GM21515 (cell line): Measurements from ENCODE around the gene RAPSN.

Experiments used
- ATAC-seq: cut with Tn5 transposase; IDR thresholded peaks from one replicate; pipeline ENCODE4 v1.9.1; 2021; ENCODE audit not compliant: unreplicated experiment

RAPSN gene

DNA sequence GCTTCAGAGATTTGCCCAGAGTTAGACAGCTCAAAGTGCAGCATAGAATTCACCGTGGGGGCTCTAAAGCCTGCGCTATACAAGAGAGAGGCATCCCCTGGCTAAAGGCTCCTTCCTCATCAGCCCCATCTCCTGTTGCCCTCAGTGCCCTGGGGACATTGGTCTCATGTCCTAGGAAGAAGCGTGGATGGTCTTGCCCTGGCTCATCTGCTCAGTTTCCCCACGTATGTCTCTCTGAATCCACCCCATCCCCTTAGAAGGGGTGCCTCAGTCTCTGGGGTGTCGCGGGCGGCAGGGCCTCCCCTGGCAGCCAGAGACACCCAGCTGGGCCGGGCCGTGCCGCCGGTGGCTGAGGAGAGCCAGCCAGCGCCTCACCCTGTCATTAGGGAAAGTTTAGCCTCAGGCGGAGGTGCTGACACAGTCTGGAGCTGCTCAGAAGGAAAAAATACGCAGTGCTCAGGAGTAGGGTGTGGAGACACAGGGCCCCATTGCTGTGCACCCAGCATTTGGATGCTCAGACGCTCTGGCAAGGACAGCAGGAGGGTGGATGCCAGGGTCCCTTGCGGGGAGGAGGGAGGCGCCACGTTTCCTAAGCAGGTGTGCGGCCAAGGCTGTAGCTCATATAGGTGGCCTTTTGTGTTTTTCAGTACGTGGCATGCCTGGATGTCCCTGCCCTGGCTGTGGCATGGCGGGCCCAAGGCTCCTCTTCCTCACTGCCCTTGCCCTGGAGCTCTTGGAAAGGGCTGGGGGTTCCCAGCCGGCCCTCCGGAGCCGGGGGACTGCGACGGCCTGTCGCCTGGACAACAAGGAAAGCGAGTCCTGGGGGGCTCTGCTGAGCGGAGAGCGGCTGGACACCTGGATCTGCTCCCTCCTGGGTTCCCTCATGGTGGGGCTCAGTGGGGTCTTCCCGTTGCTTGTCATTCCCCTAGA is 39.2 kb downstream of the RAPSN start:
- ATAC-seq = no peak

DNA sequence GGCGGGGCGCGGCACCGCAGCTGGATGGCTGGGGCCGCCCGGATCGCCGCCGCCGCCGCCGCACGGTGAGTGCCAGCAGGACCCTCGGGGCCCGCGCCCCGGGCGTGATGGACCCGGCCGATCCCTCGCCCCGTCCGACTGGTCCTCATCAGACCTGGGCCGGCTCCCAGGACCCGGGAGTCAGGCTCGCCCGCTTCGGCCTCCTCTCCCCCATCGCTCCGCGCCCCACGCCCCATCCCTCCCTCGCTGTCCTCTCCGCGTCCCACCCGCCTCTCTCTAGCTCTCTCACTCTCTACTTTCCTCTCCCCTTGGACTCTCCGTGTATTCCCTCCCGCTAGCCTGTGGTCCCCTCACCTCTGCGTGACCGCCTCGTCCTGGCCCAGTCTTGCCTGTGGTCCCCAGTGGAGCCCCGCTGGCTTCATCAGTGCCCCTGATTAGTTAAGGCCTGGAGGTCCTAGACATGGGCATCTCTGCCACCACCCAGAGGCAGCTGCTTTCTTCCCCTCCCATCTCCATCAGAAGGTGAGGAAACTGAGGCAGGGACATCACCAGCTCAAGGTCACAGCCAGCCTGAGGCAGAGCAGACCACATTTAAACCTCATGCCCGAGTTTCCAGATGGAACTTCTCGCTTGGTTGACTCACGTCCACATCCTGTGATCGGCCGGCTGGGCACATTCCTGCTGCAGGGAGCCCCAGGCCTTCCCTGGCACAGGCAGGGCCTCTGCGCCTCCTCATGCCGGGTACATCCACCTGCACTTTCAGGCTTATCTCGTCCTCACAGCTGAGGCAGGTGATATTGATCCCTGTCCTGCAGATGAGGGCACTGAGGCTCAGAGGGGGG is 40.1 kb downstream of the RAPSN start:
- peak; percentile 12 for ATAC-seq

DNA sequence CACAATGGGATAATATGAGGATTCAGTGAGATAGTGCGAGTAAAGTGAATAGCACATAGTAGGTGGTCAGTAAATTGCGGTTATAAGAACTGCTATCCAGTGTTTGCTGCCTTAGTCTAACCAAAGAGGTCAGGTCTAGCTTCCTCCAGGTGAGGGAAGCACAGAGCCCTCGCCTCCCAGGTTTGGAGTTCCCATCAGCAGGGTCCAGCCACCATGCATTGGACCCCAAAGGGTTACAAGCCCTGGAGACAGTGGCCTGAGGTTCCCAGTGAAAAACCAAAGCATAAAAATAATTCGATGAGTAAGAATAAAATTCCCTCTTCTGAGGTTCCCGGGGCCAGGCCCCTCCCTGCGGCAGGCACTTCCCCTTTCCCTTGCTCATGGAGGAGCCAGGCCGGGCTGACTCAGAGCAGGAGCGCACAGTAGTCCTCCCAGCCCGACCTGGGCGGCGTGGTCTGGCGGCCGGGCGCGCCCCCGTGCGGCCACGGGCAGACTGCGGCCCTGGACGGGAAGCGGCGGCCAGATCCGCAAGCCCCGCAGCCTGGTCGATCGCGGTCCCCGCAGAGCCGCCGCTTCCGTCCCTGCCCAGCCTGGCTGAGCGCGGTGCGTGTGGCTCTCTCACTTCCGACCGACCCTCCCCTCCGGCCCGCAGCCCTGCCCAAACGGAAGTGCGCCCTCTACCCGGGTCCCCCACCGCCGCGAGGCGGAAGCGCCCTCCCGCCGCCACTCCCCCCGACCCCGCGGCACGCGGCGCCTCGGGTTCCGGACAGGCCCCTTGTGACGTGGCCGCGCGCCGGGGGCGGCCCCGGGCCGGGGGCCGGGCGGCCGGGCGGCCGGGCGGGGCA is 41.0 kb downstream of the RAPSN start, which contains the start of gene SLC39A13:
SLC39A13 (plus strand) TSS at position 845 of the 845 bp plus-strand sequence. CDS start 1,505 bp downstream, outside the sequence.
- peak; percentile 78 for ATAC-seq

DNA sequence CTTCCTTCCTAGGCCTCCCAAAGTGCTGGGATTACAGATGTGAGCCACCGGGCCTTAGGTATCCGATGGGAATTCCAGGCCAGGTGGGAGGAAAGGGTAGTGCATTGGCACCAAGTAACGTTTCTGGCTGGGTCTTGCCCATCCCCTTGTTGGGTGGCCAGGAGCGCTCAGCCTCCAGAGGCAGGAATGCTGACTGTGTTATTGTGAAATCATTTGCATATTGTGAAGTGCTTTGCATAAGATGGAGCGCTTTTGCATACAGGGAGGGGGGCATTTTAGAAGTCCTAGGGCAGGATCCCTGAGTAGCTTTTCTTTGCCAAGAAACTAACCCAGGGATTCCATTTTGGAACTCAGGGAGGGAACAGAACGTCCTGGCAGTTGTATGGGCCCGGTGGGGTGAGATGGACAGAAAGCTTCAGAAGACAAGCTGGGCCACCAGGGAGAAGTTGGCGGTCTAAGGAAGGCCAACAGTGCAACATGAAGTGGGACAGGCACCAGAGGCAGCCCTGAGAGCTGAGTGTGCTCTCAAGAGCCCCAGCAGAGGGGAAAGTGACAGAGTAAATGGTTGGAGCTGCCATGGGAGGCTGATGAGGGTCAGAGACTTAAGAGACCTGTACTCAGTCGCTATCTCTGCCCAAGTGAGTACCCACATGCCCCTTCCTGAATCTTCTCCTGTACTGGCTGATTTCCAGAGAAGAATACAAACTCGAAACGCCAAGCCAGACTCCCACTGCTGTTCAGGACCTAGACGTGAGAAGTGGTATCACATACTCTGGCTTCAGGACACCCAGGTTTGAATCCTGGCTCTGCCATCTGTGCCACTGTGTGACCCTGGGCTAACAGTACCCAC is 41.8 kb downstream of the RAPSN start:
- no peak for ATAC-seq

DNA sequence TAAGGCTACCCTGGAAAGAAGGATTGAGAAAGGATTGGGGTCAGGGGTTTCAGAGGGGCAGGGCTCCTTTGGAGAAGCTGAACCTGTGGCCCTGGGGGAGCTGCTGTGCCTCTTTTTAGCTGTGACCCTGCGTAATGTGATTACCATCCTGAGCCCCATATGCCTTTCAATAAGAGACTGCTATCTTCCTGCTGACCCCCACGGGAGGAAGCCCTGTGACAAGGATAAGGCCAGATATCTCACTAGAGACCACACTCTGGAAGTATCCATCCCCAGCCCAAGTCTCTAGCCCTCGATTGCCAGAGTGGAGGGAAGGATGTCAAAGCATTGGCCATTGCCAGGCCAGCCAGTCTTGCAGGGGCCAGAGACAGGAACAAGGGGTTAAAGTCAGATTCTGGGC is 45.4 kb downstream of the RAPSN start:
- no peak for ATAC-seq

DNA sequence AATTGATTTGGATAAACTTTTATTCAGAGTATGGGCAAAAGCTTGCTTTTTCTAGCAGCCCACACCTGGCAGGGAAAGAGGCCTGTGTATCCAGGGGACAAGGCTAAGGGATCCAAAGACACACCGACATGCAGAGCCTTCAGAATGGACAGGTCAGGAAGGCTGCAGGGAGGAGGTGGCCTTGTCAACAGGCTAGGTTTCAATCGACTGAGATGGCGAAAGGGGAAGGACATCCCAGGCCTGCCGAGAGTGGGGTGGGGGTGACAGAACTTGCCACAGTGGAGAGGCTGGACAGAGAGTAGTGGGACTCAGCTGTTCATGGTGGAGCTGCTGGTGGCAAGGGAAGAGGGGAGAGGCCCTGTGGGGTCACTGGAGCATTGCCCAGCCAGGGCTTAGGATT is 45.8 kb downstream of the RAPSN start:
- no peak for ATAC-seq

DNA sequence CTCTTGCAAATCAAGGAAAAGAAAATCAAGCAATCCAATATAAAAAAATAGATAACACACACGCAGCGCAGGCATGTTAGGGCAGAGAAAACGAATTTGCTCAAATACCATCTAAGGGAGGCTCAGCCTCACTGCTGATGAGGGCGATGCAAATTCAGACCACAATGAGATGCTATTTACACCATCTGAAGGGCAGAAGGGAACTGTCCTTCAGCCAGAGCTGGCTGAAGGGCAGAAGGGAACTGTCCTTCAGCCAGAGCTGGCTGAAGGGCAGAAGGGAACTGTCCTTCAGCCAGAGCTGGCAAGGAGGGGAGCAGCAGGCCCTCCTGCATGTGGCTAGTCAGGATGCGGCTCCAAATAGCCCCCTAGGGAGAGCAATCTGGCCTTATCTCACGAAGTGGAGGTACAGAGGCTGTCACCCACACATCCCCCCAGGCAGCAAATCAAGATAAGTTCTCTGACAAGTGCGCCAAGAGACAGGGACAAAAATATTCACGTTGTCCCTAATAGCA is 48.1 kb downstream of the RAPSN start:
- peak; percentile 66 for ATAC-seq

DNA sequence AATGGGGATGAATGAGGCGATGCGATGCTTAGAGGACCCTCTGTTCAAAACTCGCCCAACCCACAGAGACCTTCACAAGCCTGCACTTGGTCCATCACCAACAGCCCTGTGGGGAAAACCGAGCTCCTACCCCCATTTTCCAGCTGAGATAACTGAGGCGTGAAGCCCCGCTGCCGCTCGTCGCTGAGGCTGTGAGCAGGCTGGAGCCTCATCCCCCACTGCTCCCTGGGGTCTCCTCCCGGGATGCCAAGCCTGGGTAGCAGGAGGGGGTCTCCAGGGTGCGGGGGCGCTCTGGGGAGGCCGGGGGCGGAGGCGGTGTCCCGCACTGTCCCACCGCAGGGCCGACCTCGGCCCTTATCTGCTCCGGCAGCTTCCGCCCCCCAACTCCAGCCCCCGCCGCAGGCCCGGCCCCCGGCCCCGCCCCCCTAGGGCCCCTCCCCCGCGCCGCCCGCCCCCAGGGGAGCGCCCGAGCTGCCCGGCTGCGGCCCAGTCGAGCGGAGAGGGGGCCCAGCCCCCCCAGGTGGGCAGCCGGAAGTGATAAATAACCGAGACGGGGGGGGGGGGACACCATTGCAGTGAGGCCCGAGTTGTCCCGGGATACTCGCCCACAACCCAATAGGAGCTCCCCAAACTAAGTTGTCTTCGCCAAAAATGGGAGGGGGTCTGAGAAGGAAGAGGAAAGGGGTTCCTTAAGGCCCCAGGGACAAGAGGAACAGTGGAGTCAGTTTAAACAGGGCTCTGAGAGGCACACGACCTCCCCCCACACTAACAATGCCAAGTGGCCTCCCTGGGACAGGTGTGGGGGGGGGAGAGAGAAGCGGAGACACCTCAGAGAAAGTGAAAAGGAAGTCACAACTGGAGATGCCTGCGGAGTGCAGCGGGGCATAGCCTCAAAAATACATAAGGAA is 48.8 kb downstream of the RAPSN start:
- ATAC-seq = peak; percentile 54

DNA sequence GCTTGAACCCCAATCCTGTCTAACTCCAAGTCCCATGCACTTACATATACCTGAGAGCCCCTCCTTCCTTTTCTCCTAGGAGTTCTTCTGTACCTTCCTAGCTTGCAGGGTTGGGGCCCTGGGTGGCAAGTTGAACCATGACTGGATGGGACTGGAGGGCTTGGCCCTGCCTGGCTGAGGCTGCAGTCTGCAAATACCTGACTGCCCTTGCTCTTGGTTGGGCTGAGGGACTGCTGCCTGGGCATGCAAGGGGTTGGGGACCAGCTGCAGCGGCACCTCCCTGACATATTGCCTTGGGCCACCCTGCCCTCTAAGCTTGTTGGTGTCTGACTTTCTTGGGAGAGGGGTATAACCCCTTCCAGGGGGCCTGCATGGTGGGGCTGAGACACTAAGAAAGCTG is 50.4 kb downstream of the RAPSN start:
- no peak for ATAC-seq

DNA sequence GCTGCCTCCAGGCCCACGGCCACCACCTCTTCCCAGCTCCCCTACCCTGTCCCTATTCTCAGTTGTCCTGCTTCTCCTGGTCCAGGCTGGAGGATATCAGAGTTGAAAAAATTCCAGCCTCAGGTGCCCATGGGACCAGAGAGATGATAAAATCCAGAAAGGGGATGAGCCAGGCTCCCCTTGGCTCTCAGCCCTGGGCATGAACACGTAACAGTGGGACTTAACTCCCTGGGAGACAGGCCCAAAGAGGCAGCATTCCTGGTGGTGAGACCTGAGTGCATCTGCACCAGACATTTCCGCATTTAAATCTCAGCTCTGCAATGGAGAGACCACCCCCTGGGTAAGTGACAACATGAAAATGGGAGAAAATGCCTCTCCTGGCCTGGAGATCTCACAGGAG is 50.9 kb downstream of the RAPSN start:
- no peak for ATAC-seq

DNA sequence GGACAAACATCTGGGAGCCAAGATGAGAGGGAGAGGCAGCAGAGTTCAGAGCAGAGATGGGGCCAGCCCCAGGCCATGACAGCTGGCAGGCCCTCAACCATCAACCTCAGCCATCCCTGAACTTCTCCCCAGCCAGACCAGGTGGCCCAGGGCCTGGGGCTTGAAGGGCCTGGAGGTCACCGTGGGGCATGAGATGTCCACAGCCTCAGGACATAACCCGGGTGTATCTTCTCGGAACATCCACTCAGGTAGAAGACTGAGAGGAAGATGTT is 53.0 kb downstream of the RAPSN start:
- no peak for ATAC-seq

DNA sequence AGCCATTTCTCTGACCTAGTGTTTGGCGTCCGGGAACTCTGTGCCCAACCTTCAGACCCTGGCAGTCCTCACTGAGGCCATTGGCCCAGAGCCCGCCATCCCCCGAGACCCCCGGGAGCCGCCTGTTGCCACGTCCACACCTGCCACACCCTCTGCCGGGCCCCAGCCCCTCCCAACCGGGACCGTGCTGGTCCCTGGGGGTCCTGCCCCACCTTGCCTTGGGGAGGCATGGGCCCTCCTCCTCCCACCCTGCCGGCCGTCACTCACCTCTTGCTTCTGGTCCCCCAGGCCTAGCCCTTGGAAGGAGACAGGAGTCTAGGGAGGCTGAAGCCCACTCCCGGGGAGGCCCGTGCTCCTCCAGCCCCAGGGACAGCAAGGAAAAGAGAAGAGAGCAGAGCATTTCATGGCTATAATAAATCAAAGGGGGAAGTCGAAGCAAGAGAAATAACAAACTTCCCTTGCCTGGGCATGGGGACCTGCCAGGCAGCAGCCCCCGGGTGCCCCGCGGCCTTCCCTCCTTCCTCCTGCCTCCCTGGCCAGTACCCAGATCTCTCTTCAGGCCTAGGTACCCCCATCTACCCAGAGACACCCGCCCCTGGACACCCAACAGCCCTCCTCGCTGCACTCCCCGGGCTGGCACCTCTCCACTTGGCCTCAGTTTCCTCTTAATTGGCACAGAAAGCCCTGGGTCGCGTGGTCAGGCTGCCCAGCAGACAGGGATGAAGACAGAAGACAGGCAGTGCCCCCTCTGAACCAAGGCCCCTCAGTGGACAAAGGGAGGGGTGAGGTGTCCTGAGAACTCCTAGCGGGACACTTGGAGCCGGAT is 53.5 kb downstream of the RAPSN start:
- ATAC-seq = no peak

DNA sequence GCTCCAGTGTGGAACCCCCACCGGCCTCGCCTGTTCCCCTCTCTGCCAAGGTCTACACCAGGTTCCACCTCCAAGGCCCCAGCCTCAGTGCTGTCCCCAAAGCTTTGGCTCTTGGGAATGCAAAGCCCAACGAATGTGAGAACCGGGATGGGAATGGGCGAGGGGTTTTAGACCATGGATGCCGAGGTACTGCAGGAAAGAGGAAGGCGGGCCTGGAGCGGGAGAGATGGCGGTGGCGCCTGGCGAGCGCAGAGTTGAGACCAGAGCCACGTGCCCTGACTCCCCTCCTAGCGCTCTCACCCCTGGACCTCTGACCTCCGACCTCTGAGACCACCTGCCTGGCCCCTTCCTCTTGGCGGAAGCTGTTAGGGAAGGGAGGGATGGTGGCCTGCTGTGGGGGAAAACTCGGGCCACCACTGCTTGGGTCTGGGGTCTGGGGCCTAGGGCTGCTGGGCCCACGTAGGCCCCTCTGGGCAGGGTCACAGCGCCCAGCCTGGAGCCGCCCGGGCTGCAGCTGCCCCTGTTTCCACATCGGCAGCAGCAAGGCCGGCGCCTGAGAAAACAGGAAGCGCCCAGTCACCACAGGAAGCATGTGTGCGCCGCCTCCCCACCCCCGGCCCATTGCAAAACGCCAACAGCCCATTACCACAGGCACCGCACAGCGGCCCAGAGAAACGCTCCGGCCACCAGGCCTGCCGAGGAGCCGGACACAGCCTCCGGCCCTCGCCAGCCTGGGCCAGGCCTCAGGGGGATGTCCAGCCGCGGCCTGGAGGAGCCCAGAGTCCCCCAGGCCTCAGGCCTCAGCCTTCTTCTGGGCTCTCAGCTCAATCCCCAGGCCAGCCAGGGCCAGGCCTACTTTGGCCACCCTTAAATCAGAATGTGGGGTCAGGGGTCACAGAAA is 54.4 kb downstream of the RAPSN start:
- peak; percentile 63 for ATAC-seq

DNA sequence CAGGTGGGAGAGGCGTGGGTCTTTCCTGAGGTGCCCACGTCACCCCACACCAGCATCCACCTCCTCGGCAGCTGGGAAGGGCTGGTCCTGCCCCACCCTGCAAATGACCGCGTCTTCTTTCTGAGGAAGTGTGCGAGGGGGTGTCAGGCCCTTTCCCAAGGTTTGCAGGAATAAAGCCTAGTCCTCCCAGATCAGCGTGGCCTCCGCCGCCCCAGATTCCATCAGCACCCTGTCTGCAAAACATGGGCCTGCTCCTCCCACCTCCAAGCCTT is 55.0 kb downstream of the RAPSN start:
- ATAC-seq = no peak

DNA sequence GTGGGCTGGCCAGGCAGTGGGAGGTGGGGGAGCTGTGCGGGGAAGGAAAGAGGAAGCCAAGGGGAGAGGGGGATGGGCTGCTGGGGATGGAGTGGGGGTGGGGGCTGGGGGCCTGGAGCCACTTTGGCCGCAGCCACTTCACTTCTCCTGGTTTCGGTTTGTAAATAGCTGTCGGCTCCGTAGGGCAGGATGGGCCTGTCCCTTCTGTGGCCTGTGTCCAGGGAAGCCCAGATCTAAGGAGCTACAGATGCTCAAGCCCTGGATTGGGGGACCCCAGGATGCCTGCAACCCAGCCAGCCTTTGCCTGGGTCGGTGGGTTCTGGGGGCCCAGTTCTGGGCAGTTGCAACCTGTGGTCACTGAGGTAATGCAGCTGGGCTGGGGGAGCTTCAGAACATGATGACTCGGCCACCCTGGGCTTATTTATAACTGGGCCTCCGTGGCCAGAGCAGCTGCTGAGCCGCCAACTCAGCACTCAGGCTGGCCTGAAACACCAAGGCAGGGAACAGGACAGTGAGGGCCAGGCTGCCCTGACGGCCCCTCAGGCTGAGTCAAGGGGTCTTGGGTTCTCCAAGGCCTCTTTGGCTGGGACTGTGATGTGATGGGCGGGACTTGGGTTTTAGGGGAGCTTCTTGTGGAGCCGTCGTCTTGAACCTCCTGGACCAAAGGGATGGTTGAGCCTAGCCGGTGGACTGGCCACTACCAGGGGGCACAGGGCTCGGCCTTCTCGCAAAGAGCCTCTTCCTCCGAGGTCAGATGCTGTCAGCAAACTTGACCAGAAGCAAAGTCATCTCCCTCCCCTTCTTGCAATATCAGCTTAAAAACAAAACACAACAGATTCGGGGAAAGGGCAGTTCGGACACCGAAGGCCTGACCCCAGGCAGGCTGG is 55.5 kb downstream of the RAPSN start:
- ATAC-seq = no peak

DNA sequence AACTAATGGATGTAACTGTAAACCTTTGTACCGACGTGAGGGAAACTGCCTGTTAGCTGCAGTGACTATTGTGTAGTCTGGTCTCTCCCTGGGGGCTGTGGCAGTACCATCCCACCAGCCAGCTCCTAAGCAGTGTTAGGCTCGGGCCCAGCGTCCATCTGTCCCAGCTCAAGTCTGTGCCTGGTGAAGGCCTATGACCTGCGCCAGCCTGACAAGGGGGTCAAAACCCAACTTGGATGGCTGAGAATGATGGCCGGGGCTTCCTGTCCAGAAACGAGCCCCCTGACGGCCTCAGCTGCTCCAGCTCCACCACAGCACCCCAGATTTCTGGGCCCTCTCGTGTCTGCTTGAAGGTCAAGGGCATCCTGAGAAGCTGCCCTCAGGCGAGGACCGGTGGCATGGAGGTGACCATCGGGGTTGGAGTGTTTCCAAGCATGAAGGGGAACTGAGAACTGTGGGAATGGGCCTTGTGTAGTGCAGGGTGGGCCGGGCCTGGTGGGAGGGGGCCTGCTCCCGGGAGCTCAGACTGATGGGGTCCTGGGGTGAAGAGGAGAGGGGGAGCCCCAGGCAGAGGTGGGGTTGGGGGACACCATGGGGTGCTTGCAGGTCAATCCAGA is 56.3 kb downstream of the RAPSN start:
- ATAC-seq = no peak
